H1 (cell line): ENCODE data around the gene SMARCB1.

ENCODE experiments used
- BACH1 ChIP-seq: IDR thresholded peaks from 2 replicates; pipeline ENCODE4 v1.6.1; 2012; ENCODE audit warnings: low read length, improper control_type of control experiment
- CBX5 ChIP-seq: fragments of 300-800, 300-1000 bp; sonication (generic); IDR thresholded peaks from 2 replicates; pipeline ENCODE4 v1.7.1; 2016; ENCODE audit warnings: antibody characterized with exemption, low read length, low read depth
- CTCF ChIP-seq, 3 experiments: IDR thresholded peaks; 1 replicate in 2 of 3; 2 replicates in 1 of 3; pipeline versions ENCODE4 v1.5.1 to v1.6.1; 2011; ENCODE audit warnings: low read length in 3 of 3, mild to moderate bottlenecking in 3 of 3, inconsistent platforms in 2 of 3, low read depth in 1 of 3, moderate library complexity in 1 of 3; ENCODE audit not compliant: insufficient read depth in 1 of 3; ENCODE audit errors: control extremely low read depth in 1 of 3
- EP300 ChIP-seq, 2 experiments: IDR thresholded peaks; 1 replicate in 1 of 2; 2 replicates in 1 of 2; pipeline ENCODE4 v1.6.1; 2011 to 2012; ENCODE audit warnings: low read depth in 2 of 2, low read length in 2 of 2, mild to moderate bottlenecking in 2 of 2, borderline replicate concordance in 1 of 2, inconsistent platforms in 1 of 2, moderate library complexity in 1 of 2
- EZH2 ChIP-seq: fragments of 200-600 bp; sonication (generic); IDR thresholded peaks from 2 replicates; pipeline ENCODE4 v1.7.1; 2012; ENCODE audit warnings: low read depth, mild to moderate bottlenecking, moderate library complexity, low read length, inconsistent platforms; ENCODE audit not compliant: severe bottlenecking
- POLR2A ChIP-seq, 2 experiments: IDR thresholded peaks; 1 replicate in 1 of 2; 2 replicates in 1 of 2; pipeline ENCODE4 v1.6.1; 2011; ENCODE audit warnings: low read depth in 2 of 2, low read length in 2 of 2, mild to moderate bottlenecking in 2 of 2; ENCODE audit errors: control extremely low read depth in 1 of 2
- POLR2AphosphoS5 ChIP-seq: IDR thresholded peaks from 2 replicates; pipeline ENCODE4 v1.6.1; 2011; ENCODE audit warnings: low read depth, low read length
- RNF2 ChIP-seq: fragments of 200-900, 300-1000 bp; sonication (generic); IDR thresholded peaks from 2 replicates; pipeline ENCODE4 v1.7.1; 2016; ENCODE audit warnings: borderline replicate concordance, low read depth, mild to moderate bottlenecking, antibody characterized with exemption, low read length; ENCODE audit not compliant: poor library complexity, severe bottlenecking; ENCODE audit errors: missing control alignments
- SIRT6 ChIP-seq: IDR thresholded peaks from one replicate; pipeline ENCODE4 v1.7.1; 2012; ENCODE audit warnings: low read length, inconsistent platforms
- SRF ChIP-seq: IDR thresholded peaks from 2 replicates; pipeline ENCODE4 v1.6.1; 2011; ENCODE audit warnings: mild to moderate bottlenecking, low read depth, low read length, moderate library complexity
- ZNF274 ChIP-seq: IDR thresholded peaks from 2 replicates; pipeline ENCODE4 v1.7.0; 2012; ENCODE audit warnings: low read length, borderline replicate concordance; ENCODE audit errors: extremely low read depth

GRCh38 chr22:23783265-23784150 lies 3.3 kb upstream of the SMARCB1 start:
- TF ChIP-seq CTCF (IDR thresholded peaks at IDR 0.05; ENCODE audit: control extremely low read depth in 1 of 3, insufficient read depth in 1 of 3, low read depth in 1 of 3, low read length in 3 of 3): no peak
- no peak for TF ChIP-seq POLR2AphosphoS5
- no peak for TF ChIP-seq EP300 (IDR thresholded peaks at IDR 0.05; ENCODE audit: borderline replicate concordance in 1 of 2, low read depth in 2 of 2, low read length in 2 of 2)
- no peak for TF ChIP-seq EZH2
- TF ChIP-seq CBX5: no peak
- TF ChIP-seq RNF2: no peak
- TF ChIP-seq SIRT6: no peak
- no peak for TF ChIP-seq ZNF274
- TF ChIP-seq POLR2A (IDR thresholded peaks at IDR 0.05; ENCODE audit: control extremely low read depth in 1 of 2, low read depth in 2 of 2, low read length in 2 of 2): no peak
- no peak for TF ChIP-seq SRF
- TF ChIP-seq BACH1: no peak
